ENCODE measurements around the gene ACADVL.

Gene ACADVL

GRCh38 chr17:7219229-7219811 lies 418 bp upstream of the ACADVL start:
- Mint-ChIP-seq H3K27ac (peak overlapping the region; percentile 93), H3K4me3 (peak overlapping the region; percentile 91), H3K27me3 (no peaks in the 10 kb centered on the region), H3K9me3 (no peaks in the 10 kb centered on the region), H3K4me1 (ENCODE audit: low read depth) (peaks cover 62% of the 10 kb centered on the region), H3K36me3 (ENCODE audit: low read depth) (peaks cover 10% of the 10 kb centered on the region)

GRCh38 chr17:7220593-7221277 lies 997 bp downstream of the ACADVL start:
- Mint-ChIP-seq H3K36me3 (ENCODE audit: low read depth) (peaks cover 10% of the 10 kb centered on the region), H3K27me3 (no peaks in the 10 kb centered on the region), H3K4me3 (peak overlapping the region; percentile 91), H3K9me3 (no peaks in the 10 kb centered on the region), H3K27ac (peak overlapping the region; percentile 93), H3K4me1 (ENCODE audit: low read depth) (peaks cover 48% of the 10 kb centered on the region)

DNA sequence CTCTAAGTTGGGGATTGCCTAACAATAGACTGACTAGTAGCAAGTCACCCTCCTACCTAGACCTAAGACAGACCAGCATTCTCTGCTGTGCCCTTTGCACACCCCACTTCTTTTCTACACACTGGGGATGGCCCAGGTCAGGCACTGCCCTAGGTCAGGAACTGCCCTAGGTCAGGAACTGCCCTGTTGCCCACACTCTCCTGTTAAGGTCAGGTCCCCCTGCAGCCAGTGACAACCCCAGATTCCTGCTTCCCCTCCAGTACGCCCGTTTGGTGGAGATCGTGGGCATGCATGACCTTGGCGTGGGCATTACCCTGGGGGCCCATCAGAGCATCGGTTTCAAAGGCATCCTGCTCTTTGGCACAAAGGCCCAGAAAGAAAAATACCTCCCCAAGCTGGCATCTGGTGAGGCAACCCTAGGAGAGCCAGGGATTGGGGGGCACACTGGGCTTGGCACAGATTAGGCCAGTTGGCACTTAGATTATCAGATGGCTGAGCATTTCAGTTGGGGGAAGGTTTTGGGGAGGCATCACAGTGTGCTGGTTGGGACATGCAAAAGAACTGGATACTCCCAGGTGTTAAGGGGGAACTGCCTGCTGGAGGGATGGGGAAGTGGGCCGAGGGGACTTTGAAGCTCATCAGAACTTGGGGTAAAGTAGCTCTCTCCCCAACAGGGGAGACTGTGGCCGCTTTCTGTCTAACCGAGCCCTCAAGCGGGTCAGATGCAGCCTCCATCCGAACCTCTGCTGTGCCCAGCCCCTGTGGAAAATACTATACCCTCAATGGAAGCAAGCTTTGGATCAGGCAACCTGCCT lies 1.7 kb downstream of the ACADVL start:
- Mint-ChIP-seq H3K36me3 (ENCODE audit: low read depth) (peaks cover 13% of the 10 kb centered on the region), H3K27me3 (no peaks in the 10 kb centered on the region), H3K27ac (peak overlapping the region; percentile 93), H3K4me1 (ENCODE audit: low read depth) (peaks cover 41% of the 10 kb centered on the region), H3K9me3 (no peaks in the 10 kb centered on the region), H3K4me3 (peak overlapping the region; percentile 91)

- H3K27ac Mint-ChIP-seq = no peak overlapping the region
- H3K4me3 Mint-ChIP-seq = no peak overlapping the region
These were observed 2.6 kb downstream of the ACADVL start for GRCh38 chr17:7222093-7222971.

DNA sequence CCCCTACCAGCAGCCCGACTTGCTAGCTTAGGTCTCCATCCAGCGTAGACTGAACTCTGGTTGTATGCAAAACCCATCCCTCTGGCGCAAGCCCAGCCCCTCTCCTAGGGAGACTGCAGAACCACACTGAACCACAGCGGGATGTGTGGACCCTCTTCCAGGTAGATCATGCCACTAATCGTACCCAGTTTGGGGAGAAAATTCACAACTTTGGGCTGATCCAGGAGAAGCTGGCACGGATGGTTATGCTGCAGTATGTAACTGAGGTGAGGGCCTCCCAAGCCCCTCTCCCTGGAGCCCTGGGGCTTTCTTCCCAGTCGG lies 3.2 kb downstream of the ACADVL start:
- Mint-ChIP-seq H3K9me3 (no peaks in the 10 kb centered on the region), H3K4me1 (ENCODE audit: low read depth) (peaks cover 33% of the 10 kb centered on the region), H3K27me3 (no peaks in the 10 kb centered on the region), H3K4me3 (no peak overlapping the region), H3K27ac (no peak overlapping the region), H3K36me3 (ENCODE audit: low read depth) (peaks cover 22% of the 10 kb centered on the region)

More at GRCh38 chr17:7222093-7222971, 2.6 kb downstream of the ACADVL start:
- Mint-ChIP-seq H3K4me1 (ENCODE audit: low read depth) (peaks cover 36% of the 10 kb centered on the region), H3K9me3 (no peaks in the 10 kb centered on the region), H3K27me3 (no peaks in the 10 kb centered on the region), H3K36me3 (ENCODE audit: low read depth) (peaks cover 19% of the 10 kb centered on the region)

DNA sequence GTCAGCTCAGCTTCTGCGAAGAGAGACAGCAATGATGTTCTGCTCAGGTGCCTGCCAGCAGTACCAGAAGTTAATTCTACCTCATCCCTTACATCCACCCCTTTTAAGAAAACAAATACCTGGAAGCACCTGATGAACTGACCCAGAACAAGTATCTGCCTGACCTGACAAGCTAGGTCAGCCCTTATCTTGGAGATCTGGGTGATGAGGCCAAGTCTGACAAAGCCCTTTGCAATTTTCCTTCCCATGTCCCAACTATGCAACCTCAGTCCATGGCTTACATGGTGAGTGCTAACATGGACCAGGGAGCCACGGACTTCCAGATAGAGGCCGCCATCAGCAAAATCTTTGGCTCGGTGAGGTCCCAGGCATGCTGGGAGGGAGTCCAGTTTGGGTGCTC lies 3.6 kb downstream of the ACADVL start:
- Mint-ChIP-seq H3K4me3 (no peak overlapping the region), H3K27ac (no peak overlapping the region), H3K36me3 (ENCODE audit: low read depth) (peaks cover 26% of the 10 kb centered on the region), H3K9me3 (no peaks in the 10 kb centered on the region), H3K4me1 (ENCODE audit: low read depth) (peaks cover 33% of the 10 kb centered on the region), H3K27me3 (no peaks in the 10 kb centered on the region)

GRCh38 chr17:7224110-7224509 lies 4.4 kb downstream of the ACADVL start:
- Mint-ChIP-seq H3K36me3 (ENCODE audit: low read depth) (peaks cover 33% of the 10 kb centered on the region), H3K9me3 (no peaks in the 10 kb centered on the region), H3K4me3 (no peak overlapping the region), H3K27me3 (no peaks in the 10 kb centered on the region), H3K27ac (no peak overlapping the region), H3K4me1 (ENCODE audit: low read depth) (peaks cover 33% of the 10 kb centered on the region)

GRCh38 chr17:7224661-7225111 lies 4.9 kb downstream of the ACADVL start:
- Mint-ChIP-seq H3K36me3 (ENCODE audit: low read depth) (peaks cover 38% of the 10 kb centered on the region), H3K4me1 (ENCODE audit: low read depth) (peaks cover 28% of the 10 kb centered on the region), H3K27ac (no peak overlapping the region)

GRCh38 chr17:7225711-7226331 lies 6.1 kb downstream of the ACADVL start:
- Mint-ChIP-seq H3K27me3 (no peaks in the 10 kb centered on the region), H3K9me3 (no peaks in the 10 kb centered on the region), H3K4me1 (ENCODE audit: low read depth) (peaks cover 21% of the 10 kb centered on the region), H3K36me3 (ENCODE audit: low read depth) (peaks cover 38% of the 10 kb centered on the region), H3K27ac (no peak overlapping the region), H3K4me3 (no peak overlapping the region)

More at GRCh38 chr17:7224661-7225111, 4.9 kb downstream of the ACADVL start:
- Mint-ChIP-seq H3K27me3 (no peaks in the 10 kb centered on the region), H3K4me3 (no peak overlapping the region), H3K9me3 (no peaks in the 10 kb centered on the region)

DNA sequence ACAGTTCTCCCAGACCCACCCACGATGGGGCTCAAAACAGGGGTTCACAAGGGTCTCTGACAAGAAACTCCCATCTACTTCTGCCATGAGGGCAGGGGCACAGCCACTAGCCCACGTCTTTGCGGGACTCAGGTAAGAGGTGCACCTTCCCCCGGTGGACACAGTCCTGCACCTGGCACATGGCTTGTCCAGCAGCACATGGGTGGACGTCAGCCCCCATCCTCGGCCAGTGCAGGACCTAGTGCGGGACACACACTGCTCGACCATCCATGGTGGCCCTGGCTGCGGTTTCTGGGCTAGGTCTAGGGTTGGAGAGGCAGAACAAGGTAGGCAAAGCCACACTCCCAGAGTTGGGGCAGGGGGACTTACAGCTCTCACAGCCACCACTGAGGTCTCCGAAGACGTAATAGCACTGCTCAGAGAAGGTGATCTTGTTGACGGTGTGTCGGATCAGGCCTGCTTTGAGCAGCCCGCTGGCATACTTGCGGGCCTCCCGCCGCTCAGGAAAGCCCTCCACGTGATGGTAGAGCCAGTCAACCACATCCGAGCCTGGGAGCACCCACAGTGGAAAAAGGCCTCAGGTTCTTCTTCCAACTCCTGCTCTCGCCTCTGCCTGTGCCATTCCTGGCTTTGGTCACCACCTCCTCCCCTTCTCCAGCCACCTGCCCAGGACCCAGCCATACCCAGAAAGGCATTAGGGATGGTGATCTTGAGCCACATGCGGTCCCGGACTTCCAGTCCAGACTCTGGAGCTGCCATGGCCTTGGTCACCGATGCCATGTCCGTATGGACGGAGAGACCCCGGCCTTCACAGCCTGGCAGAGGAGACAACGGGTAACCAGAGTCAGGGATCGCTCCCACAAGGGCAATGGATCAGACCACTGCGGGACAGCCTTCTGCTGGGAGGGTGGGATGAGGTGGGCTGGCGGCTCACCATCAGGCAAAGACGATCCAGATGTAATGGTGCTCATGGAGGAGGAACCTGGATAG lies 7.3 kb downstream of the ACADVL start:
- peaks cover 19% of the 10 kb centered on the region for H3K4me1 Mint-ChIP-seq (ENCODE audit: low read depth)
- no peak overlapping the region for H3K4me3 Mint-ChIP-seq
- H3K27ac Mint-ChIP-seq = no peak overlapping the region
- no peaks in the 10 kb centered on the region for H3K9me3 Mint-ChIP-seq
- H3K36me3 Mint-ChIP-seq (ENCODE audit: low read depth) = peaks cover 40% of the 10 kb centered on the region
- no peaks in the 10 kb centered on the region for H3K27me3 Mint-ChIP-seq

- H3K27ac Mint-ChIP-seq = no peak overlapping the region
- no peak overlapping the region for H3K4me3 Mint-ChIP-seq
- H3K9me3 Mint-ChIP-seq = no peaks in the 10 kb centered on the region
- no peaks in the 10 kb centered on the region for H3K27me3 Mint-ChIP-seq
- H3K4me1 Mint-ChIP-seq (ENCODE audit: low read depth) = peaks cover 36% of the 10 kb centered on the region
- peaks cover 40% of the 10 kb centered on the region for H3K36me3 Mint-ChIP-seq (ENCODE audit: low read depth)
These were observed 9.2 kb downstream of the ACADVL start for GRCh38 chr17:7228920-7229319.

- Mint-ChIP-seq H3K4me3 (no peak overlapping the region), H3K4me1 (ENCODE audit: low read depth) (peaks cover 40% of the 10 kb centered on the region), H3K27me3 (no peaks in the 10 kb centered on the region), H3K27ac (no peak overlapping the region), H3K9me3 (no peaks in the 10 kb centered on the region), H3K36me3 (ENCODE audit: low read depth) (peaks cover 40% of the 10 kb centered on the region)
These were observed 9.8 kb downstream of the ACADVL start for GRCh38 chr17:7229504-7229903.

DNA sequence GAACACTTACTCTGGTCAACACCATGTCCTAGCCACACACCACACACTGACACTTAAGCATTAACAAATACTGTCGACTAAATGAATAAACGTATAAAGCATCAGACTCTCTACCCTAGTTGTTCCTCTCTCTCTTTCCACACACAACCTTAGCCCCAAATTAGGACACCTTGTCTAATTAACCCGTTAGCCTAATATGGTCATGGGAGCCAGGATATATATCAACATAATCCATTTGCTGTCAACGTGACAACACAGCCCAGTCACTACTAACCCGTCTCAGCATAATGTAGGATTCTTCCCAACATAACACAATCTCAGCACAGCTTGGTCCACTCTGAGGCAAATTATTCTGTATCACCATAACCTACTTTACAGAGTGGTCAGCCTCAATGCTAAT lies 12.4 kb downstream of the ACADVL start:
- Mint-ChIP-seq H3K27ac (peak overlapping the region; percentile 28), H3K36me3 (ENCODE audit: low read depth) (peaks cover 56% of the 10 kb centered on the region), H3K27me3 (no peaks in the 10 kb centered on the region)

More for the DNA sequence above, 12.4 kb downstream of the ACADVL start:
- H3K4me3 Mint-ChIP-seq = peak overlapping the region; percentile 95
- no peaks in the 10 kb centered on the region for H3K9me3 Mint-ChIP-seq
- H3K4me1 Mint-ChIP-seq (ENCODE audit: low read depth) = peaks cover 66% of the 10 kb centered on the region
